Measurements from ENCODE around the gene RTL5. TPM values are rescaled to one million over a fixed set of nuclear protein-coding genes. Genes with fewer than 3 reads are reported as not detected.

The RTL5 gene
- total and polyA plus RNA-seq, 4 donors, result 0.32 to 1.9 (median 0.96) TPM

DNA sequence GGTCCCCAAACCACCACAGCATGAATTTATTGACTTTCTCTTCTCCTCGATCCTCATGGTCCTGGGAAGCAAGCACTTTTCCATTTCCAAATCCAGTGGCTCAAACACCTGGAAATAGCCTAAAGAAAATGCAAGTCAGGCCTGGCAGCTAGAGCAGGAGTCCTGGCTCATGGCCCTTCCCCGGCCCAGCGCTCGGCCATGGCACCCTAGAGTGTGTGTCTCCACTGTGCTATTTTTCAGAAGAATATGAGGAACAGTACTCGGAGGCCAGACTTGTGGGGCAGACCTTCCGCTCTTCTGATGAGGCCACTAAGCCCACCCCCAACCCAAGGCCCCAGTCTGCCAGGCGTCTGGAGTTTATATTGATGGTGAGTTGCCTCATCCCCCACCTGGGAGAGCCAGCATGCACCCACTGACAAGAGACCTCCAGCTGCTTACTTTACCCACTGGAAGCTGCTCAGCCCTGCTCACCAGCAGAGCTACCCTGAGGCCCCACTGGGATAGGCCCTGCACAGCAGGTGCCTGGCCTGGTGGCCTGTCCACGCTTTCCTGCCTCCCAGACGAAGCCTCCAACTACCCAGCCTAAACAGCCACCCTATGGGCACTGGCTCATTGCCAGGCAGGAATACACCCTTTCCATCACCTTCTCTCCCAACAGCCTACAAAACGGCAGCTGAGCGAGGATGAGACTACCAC lies 2.3 kb upstream of the RTL5 start:
- peaks cover 0 to 5% (median 2%) of the 10 kb centered on the region in 4 donors for H3K4me1 ChIP-seq (ENCODE audit: control insufficient read depth in 4 of 4, insufficient read depth in 4 of 4, low read length in 3 of 4)
- no peak overlapping the region for H3K27ac ChIP-seq (ENCODE audit: low read depth in 1 of 2, low read length in 2 of 2)
- H3K36me3 ChIP-seq (ENCODE audit: control insufficient read depth in 4 of 4, insufficient read depth in 3 of 4, low read depth in 1 of 4, low read length in 3 of 4), result no peaks in the 10 kb centered on the region
- H3K9me3 ChIP-seq (ENCODE audit: control insufficient read depth in 4 of 4, low read length in 3 of 4), result no peaks in the 10 kb centered on the region
- no peak for TF ChIP-seq RXRA (IDR thresholded peaks at IDR 0.05)
- TF ChIP-seq, protein P1, sequence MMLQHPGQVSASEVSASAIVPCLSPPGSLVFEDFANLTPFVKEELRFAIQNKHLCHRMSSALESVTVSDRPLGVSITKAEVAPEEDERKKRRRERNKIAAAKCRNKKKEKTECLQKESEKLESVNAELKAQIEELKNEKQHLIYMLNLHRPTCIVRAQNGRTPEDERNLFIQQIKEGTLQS (IDR thresholded peaks at IDR 0.05), result no peak
- TF ChIP-seq YY1 (IDR thresholded peaks at IDR 0.05), result no peak
- no peak overlapping the region for H3K9ac ChIP-seq (ENCODE audit: low read depth in 1 of 2, low read length in 2 of 2)
- WGBS, result 96% methylated on average over 11 of the region's 11 CpGs
- DNase-seq (ENCODE audit: low spot score), result no peak
- H3K4me3 ChIP-seq (ENCODE audit: low read depth in 1 of 3, low read length in 3 of 3), result no peak overlapping the region
- no peaks in the 10 kb centered on the region for H3K27me3 ChIP-seq (ENCODE audit: control insufficient read depth in 4 of 4, insufficient read depth in 4 of 4, low read length in 3 of 4)

DNA sequence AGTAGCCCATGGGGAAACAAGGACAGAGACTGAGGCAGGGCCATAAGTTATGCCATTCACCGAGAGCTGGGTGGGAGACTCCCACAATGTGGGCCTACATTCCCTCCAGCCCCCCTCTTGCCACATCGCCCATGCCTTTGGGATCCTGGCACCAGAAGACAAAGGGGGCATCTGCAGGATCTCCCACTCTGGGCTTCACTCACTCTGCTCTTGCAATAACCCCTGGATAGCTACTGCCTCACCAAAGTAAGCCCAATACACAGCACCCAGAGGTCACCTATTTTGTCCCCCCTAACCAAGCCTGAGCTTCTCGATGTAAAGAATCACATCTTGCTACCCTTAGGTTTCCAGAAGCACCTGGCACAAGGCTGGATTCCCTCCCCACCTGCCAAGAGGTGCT lies 741 bp upstream of the RTL5 start:
- no peak for DNase-seq (ENCODE audit: low spot score)
- 97% methylated on average over 3 of the region's 3 CpGs for WGBS
- no peak overlapping the region for H3K9ac ChIP-seq (ENCODE audit: low read depth in 1 of 2, low read length in 2 of 2)
- no peaks in the 10 kb centered on the region for H3K27me3 ChIP-seq (ENCODE audit: control insufficient read depth in 4 of 4, insufficient read depth in 4 of 4, low read length in 3 of 4)
- no peaks in the 10 kb centered on the region for H3K9me3 ChIP-seq (ENCODE audit: control insufficient read depth in 4 of 4, low read length in 3 of 4)
- peak overlapping the region in 1 of 3 donors; percentile 57 for H3K4me3 ChIP-seq (ENCODE audit: low read depth in 1 of 3, low read length in 3 of 3)
- H3K36me3 ChIP-seq (ENCODE audit: control insufficient read depth in 4 of 4, insufficient read depth in 3 of 4, low read depth in 1 of 4, low read length in 3 of 4), result no peaks in the 10 kb centered on the region
- TF ChIP-seq JUND (IDR thresholded peaks at IDR 0.05) (no peak), SP1 (IDR thresholded peaks at IDR 0.05) (no peak), YY1 (IDR thresholded peaks at IDR 0.05) (no peak), RXRA (IDR thresholded peaks at IDR 0.05) (no peak), TAF1 (conservative IDR thresholded peaks at IDR 0.05) (no peak), FOXA1 (IDR thresholded peaks at IDR 0.05) (no peak), NR2F2 (IDR thresholded peaks at IDR 0.05) (no peak), HNF4G (IDR thresholded peaks at IDR 0.05) (no peak), HNF4A (conservative IDR thresholded peaks at IDR 0.05) (no peak), GABPA (IDR thresholded peaks at IDR 0.05 in 1 of 2, conservative IDR thresholded peaks at IDR 0.05 in 1 of 2) (no peak), FOXA2 (IDR thresholded peaks at IDR 0.05) (no peak), EGR1 (IDR thresholded peaks at IDR 0.05; ENCODE audit: low read depth in 2 of 2) (no peak), RAD21 (IDR thresholded peaks at IDR 0.05) (no peak)
- TF ChIP-seq, protein P2, sequence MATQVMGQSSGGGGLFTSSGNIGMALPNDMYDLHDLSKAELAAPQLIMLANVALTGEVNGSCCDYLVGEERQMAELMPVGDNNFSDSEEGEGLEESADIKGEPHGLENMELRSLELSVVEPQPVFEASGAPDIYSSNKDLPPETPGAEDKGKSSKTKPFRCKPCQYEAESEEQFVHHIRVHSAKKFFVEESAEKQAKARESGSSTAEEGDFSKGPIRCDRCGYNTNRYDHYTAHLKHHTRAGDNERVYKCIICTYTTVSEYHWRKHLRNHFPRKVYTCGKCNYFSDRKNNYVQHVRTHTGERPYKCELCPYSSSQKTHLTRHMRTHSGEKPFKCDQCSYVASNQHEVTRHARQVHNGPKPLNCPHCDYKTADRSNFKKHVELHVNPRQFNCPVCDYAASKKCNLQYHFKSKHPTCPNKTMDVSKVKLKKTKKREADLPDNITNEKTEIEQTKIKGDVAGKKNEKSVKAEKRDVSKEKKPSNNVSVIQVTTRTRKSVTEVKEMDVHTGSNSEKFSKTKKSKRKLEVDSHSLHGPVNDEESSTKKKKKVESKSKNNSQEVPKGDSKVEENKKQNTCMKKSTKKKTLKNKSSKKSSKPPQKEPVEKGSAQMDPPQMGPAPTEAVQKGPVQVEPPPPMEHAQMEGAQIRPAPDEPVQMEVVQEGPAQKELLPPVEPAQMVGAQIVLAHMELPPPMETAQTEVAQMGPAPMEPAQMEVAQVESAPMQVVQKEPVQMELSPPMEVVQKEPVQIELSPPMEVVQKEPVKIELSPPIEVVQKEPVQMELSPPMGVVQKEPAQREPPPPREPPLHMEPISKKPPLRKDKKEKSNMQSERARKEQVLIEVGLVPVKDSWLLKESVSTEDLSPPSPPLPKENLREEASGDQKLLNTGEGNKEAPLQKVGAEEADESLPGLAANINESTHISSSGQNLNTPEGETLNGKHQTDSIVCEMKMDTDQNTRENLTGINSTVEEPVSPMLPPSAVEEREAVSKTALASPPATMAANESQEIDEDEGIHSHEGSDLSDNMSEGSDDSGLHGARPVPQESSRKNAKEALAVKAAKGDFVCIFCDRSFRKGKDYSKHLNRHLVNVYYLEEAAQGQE (IDR thresholded peaks at IDR 0.05), result no peak
- TF ChIP-seq, protein P3, sequence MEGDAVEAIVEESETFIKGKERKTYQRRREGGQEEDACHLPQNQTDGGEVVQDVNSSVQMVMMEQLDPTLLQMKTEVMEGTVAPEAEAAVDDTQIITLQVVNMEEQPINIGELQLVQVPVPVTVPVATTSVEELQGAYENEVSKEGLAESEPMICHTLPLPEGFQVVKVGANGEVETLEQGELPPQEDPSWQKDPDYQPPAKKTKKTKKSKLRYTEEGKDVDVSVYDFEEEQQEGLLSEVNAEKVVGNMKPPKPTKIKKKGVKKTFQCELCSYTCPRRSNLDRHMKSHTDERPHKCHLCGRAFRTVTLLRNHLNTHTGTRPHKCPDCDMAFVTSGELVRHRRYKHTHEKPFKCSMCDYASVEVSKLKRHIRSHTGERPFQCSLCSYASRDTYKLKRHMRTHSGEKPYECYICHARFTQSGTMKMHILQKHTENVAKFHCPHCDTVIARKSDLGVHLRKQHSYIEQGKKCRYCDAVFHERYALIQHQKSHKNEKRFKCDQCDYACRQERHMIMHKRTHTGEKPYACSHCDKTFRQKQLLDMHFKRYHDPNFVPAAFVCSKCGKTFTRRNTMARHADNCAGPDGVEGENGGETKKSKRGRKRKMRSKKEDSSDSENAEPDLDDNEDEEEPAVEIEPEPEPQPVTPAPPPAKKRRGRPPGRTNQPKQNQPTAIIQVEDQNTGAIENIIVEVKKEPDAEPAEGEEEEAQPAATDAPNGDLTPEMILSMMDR (IDR thresholded peaks at IDR 0.05; ENCODE audit: low read depth, low read length, missing input control), result no peak
- TF ChIP-seq, protein P4, sequence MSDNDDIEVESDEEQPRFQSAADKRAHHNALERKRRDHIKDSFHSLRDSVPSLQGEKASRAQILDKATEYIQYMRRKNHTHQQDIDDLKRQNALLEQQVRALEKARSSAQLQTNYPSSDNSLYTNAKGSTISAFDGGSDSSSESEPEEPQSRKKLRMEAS (IDR thresholded peaks at IDR 0.05), result no peak
- TF ChIP-seq, protein P5, sequence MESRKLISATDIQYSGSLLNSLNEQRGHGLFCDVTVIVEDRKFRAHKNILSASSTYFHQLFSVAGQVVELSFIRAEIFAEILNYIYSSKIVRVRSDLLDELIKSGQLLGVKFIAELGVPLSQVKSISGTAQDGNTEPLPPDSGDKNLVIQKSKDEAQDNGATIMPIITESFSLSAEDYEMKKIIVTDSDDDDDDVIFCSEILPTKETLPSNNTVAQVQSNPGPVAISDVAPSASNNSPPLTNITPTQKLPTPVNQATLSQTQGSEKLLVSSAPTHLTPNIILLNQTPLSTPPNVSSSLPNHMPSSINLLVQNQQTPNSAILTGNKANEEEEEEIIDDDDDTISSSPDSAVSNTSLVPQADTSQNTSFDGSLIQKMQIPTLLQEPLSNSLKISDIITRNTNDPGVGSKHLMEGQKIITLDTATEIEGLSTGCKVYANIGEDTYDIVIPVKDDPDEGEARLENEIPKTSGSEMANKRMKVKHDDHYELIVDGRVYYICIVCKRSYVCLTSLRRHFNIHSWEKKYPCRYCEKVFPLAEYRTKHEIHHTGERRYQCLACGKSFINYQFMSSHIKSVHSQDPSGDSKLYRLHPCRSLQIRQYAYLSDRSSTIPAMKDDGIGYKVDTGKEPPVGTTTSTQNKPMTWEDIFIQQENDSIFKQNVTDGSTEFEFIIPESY (IDR thresholded peaks at IDR 0.05), result no peak
- TF ChIP-seq, protein P1 (IDR thresholded peaks at IDR 0.05), result no peak
- H3K4me1 ChIP-seq (ENCODE audit: control insufficient read depth in 4 of 4, insufficient read depth in 4 of 4, low read length in 3 of 4), result peaks cover 2 to 14% (median 4%) of the 10 kb centered on the region in 4 donors
- H3K27ac ChIP-seq (ENCODE audit: low read depth in 1 of 2, low read length in 2 of 2), result no peak overlapping the region
